Gastrocnemius medialis (tissue), 4 donors: ENCODE data around the gene EYS. TPM values are rescaled to one million over a fixed set of nuclear protein-coding genes. Genes with fewer than 3 reads are reported as not detected.

Experiments
- ATAC-seq, 2 donors: fragments of 150-250 bp; one replicate each; pipeline ENCODE4 v1.9.1; 2016
- DNase-seq, 2 donors: peaks; one replicate each; pipeline ENCODE4 v3.0.0-alpha.2; 2019
- H3K27ac ChIP-seq, 4 donors: fragments of 200-600 bp; sonication (generic); 1 replicate in 1 of 4; 2 replicates in 3 of 4; pipeline ENCODE4 v1.5.1; 2016 to 2018; ENCODE audit warnings: mild to moderate bottlenecking in 2 of 4, moderate library complexity in 1 of 4
- H3K27me3 ChIP-seq, 3 donors: fragments of 200-600 bp; sonication (generic) in 2 of 3; 1 replicate in 1 of 3; 2 replicates in 2 of 3; pipeline versions ENCODE4 v1.5.1 to v1.6.0; 2016 to 2019; ENCODE audit warnings: mild to moderate bottlenecking in 1 of 3, moderate library complexity in 1 of 3
- H3K36me3 ChIP-seq, 2 donors: fragments of 200-600 bp; sonication (generic) in 1 of 2; one replicate each; pipeline ENCODE4 v1.5.1; 2017 to 2018
- H3K4me1 ChIP-seq, 2 donors: fragments of 200-600 bp; sonication (generic) in 1 of 2; one replicate each; pipeline ENCODE4 v1.5.1; 2016 to 2017; ENCODE audit warnings: mild to moderate bottlenecking in 2 of 2
- H3K4me3 ChIP-seq, 4 donors: fragments of 200-600 bp; sonication (generic) in 3 of 4; 1 replicate in 1 of 4; 2 replicates in 3 of 4; pipeline ENCODE4 v1.5.1; 2016 to 2019; ENCODE audit warnings: mild to moderate bottlenecking in 2 of 4
- H3K9me3 ChIP-seq, 3 donors: fragments of 200-600 bp; sonication (generic) in 2 of 3; 1 replicate in 1 of 3; 2 replicates in 2 of 3; pipeline ENCODE4 v1.5.1; 2016 to 2019
- POLR2A ChIP-seq, 2 donors: fragments of 450-650 bp; IDR thresholded peaks; one replicate each; pipeline ENCODE4 v1.6.1; 2017; ENCODE audit warnings: antibody characterized with exemption in 2 of 2, mild to moderate bottlenecking in 2 of 2, moderate library complexity in 2 of 2
- in situ Hi-C, 4 donors: fragments of 200-750 bp; cut with MboI; loops; one replicate each; pipeline versions ENCODE4 v1.15.0 to v1.8.0; 2017; ENCODE audit warnings: low sequenced_read_pairs in 4 of 4
- intact Hi-C: fragments of 100-400 bp; cut with DNase I; formaldehyde crosslinking; loops from one replicate; pipeline ENCODE4 v1.15.1; 2023; ENCODE audit warnings: low total_unique reads
- total RNA-seq, 4 donors: library from RNA; depleted of rRNA; stranded (reverse); fragments of >200 nt; gene quantifications; one replicate each; pipeline versions ENCODE4 v1.1.0 to v1.2.3, GENCODE V29; 2016
- TF ChIP-seq, protein P1 (sequence below), 5 experiments: fragments of 450-650 bp in 3 of 5; fragments of 200-600 bp in 2 of 5; sonication (generic) in 2 of 5; IDR thresholded peaks in 4 of 5; conservative IDR thresholded peaks in 1 of 5; 1 replicate in 4 of 5; 2 replicates in 1 of 5; pipeline ENCODE4 v1.5.1; 2016 to 2019; ENCODE audit warnings: antibody characterized with exemption in 5 of 5, mild to moderate bottlenecking in 3 of 5, moderate library complexity in 3 of 5

The EYS gene
- total RNA-seq, 4 donors from 2014 or later: 0.20 TPM; not detected in 3

DNA sequence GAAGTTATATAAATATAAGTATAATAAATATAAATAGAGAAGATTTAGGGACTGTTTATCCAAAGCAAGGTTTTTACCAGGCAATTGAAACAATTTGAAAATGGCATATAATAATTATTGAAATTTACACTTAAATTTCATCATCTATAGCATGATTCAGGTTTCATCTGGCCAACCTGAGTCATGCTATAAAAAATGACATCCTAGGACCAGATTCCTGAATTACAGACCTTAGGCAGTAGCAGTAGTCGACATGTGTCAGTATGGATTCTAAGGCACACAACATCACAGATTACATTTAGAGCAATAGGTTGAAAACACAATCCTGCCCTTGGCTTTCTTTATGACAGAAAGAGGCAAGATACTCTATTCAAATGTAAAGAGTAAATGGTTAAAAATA, 1479.2 kb downstream of the EYS start:
- Histone ChIP-seq H3K27me3 (no peaks in the 10 kb centered on the region), H3K4me3 (no peak overlapping the region), H3K36me3 (no peaks in the 10 kb centered on the region), H3K9me3 (no peaks in the 10 kb centered on the region), H3K4me1 (no peaks in the 10 kb centered on the region), H3K27ac (no peak overlapping the region)
- ATAC-seq: no peak
- no peak for DNase-seq
- TF ChIP-seq, protein P1, sequence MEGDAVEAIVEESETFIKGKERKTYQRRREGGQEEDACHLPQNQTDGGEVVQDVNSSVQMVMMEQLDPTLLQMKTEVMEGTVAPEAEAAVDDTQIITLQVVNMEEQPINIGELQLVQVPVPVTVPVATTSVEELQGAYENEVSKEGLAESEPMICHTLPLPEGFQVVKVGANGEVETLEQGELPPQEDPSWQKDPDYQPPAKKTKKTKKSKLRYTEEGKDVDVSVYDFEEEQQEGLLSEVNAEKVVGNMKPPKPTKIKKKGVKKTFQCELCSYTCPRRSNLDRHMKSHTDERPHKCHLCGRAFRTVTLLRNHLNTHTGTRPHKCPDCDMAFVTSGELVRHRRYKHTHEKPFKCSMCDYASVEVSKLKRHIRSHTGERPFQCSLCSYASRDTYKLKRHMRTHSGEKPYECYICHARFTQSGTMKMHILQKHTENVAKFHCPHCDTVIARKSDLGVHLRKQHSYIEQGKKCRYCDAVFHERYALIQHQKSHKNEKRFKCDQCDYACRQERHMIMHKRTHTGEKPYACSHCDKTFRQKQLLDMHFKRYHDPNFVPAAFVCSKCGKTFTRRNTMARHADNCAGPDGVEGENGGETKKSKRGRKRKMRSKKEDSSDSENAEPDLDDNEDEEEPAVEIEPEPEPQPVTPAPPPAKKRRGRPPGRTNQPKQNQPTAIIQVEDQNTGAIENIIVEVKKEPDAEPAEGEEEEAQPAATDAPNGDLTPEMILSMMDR (IDR thresholded peaks at IDR 0.05 in 4 of 5, conservative IDR thresholded peaks at IDR 0.05 in 1 of 5): no peak
- TF ChIP-seq POLR2A (IDR thresholded peaks at IDR 0.05): no peak
- intact Hi-C loops (no loop called here), in situ Hi-C loops (no loop called here)

DNA sequence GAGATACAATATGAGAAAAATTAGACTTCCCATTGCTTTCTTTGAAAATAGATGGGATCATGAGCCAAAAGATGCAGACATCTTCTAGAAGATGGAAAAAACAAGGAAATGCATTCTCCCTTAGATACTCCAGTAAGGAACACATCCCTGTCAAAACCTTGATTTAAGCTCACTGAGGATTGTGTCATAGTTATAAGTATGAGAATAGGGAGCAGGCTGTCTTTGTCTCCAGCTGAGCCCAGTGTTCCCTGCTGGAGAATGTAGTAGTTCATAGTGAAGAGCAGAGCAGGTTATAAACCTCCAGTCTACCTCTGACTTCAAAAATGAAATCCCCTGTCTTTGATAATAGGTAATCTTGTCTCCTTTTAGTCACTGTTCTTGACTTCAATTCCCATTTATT, 1481.5 kb downstream of the EYS start:
- ATAC-seq: no peak
- H3K4me1 ChIP-seq: no peaks in the 10 kb centered on the region
- TF ChIP-seq, protein P1 (IDR thresholded peaks at IDR 0.05 in 4 of 5, conservative IDR thresholded peaks at IDR 0.05 in 1 of 5): no peak
- no peak for TF ChIP-seq POLR2A (IDR thresholded peaks at IDR 0.05)
- H3K27ac ChIP-seq: no peak overlapping the region
- H3K36me3 ChIP-seq: no peaks in the 10 kb centered on the region
- H3K9me3 ChIP-seq: no peaks in the 10 kb centered on the region
- in situ Hi-C loops (no loop called here), intact Hi-C loops (no loop called here)
- H3K4me3 ChIP-seq: no peak overlapping the region
- DNase-seq: no peak
- no peaks in the 10 kb centered on the region for H3K27me3 ChIP-seq

DNA sequence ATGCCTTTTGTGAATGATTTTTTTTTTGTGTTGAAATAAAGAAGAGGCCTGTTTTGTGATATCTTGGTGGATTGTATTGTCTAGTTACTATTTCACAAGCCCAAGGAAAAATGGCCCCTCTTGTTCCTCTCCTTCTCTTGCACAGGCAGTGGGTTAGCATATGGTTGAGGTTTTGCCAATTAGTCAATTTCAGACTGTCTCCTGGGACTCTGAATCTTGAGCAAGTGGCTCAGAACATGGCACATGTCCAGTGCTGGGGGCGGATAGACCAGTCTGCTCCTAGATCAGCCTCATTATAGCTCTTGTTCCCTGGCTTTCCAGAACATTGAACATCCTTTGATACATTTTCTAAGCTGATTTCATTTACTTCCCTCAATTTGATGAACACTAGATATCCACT, 1482.2 kb downstream of the EYS start:
- ATAC-seq: no peak

DNA sequence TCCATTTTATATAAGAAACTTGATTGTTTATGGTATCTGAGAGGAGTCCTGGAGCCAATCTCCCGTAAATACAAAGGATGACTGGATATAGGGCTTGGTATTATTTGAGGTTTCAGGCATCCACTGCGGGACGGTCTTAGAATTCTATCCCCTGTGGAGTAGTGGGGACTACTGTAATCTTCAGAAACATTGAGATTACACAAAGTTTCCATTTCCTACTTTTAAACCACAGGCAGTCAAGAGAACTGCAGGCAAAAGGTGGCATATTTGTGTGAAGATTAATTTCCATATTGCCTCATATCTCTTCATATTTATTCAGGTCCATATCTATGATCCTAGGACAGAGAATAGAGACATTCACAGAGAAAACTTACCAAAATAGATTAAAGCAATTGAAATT, 1485.2 kb downstream of the EYS start:
- no peak for DNase-seq
- in situ Hi-C loops: no loop called here

More for the DNA sequence above, 1482.2 kb downstream of the EYS start:
- Histone ChIP-seq H3K27ac (no peak overlapping the region), H3K4me1 (no peaks in the 10 kb centered on the region), H3K9me3 (no peaks in the 10 kb centered on the region), H3K4me3 (no peak overlapping the region), H3K27me3 (no peaks in the 10 kb centered on the region), H3K36me3 (no peaks in the 10 kb centered on the region)
- in situ Hi-C loops (no loop called here), intact Hi-C loops (no loop called here)
- no peak for DNase-seq
- TF ChIP-seq POLR2A (IDR thresholded peaks at IDR 0.05): no peak
- TF ChIP-seq, protein P1 (IDR thresholded peaks at IDR 0.05 in 4 of 5, conservative IDR thresholded peaks at IDR 0.05 in 1 of 5): no peak

More for the DNA sequence above, 1485.2 kb downstream of the EYS start:
- Histone ChIP-seq H3K27me3 (no peaks in the 10 kb centered on the region), H3K27ac (no peak overlapping the region), H3K4me1 (no peaks in the 10 kb centered on the region), H3K4me3 (no peak overlapping the region), H3K9me3 (no peaks in the 10 kb centered on the region), H3K36me3 (no peaks in the 10 kb centered on the region)
- intact Hi-C loops: no loop called here
- TF ChIP-seq, protein P1 (IDR thresholded peaks at IDR 0.05 in 4 of 5, conservative IDR thresholded peaks at IDR 0.05 in 1 of 5): no peak
- TF ChIP-seq POLR2A (IDR thresholded peaks at IDR 0.05): no peak
- no peak for ATAC-seq
